Psoas muscle (tissue), 8 donors: ENCODE results near the gene EIF4B. TPM values are rescaled to one million over a fixed set of nuclear protein-coding genes. Genes with fewer than 3 reads are reported as not detected.
A peak's percentile ranks its signal among the peaks of the same experiment; 100 is the strongest.

Source experiments
- ATAC-seq, 4 donors: fragments of 200-7000 bp; cut with Tn5 transposase; one replicate each; pipeline ENCODE4 v1.9.1; 2020; ENCODE audit warnings: moderate library complexity in 3 of 4, mild to moderate bottlenecking in 2 of 4
- DNase-seq, 2 donors: peaks; one replicate each; pipeline ENCODE4 v3.0.0-alpha.2; 2020
- H3K27ac ChIP-seq: fragments of 200-600 bp; one replicate; pipeline ENCODE4 v1.8.0; 2022
- H3K27me3 ChIP-seq, 3 donors: fragments of 200-600 bp in 1 of 3; one replicate each; pipeline versions ENCODE4 v1.6.1 to v1.8.0; 2013 to 2022; ENCODE audit warnings: low read length in 2 of 3, mild to moderate bottlenecking in 2 of 3, moderate library complexity in 1 of 3; ENCODE audit not compliant: insufficient read depth in 3 of 3
- H3K36me3 ChIP-seq, 2 donors: fragments of 200-600 bp in 1 of 2; one replicate each; pipeline versions ENCODE4 v1.6.1 to v1.8.0; 2013 to 2022; ENCODE audit warnings: low read depth in 1 of 2, mild to moderate bottlenecking in 1 of 2, moderate library complexity in 1 of 2; ENCODE audit not compliant: insufficient read depth in 1 of 2
- H3K4me1 ChIP-seq: fragments of 200-600 bp; one replicate; pipeline ENCODE4 v1.8.0; 2022
- H3K4me3 ChIP-seq: fragments of 200-600 bp; one replicate; pipeline ENCODE4 v1.8.0; 2022; ENCODE audit warnings: mild to moderate bottlenecking
- H3K9me3 ChIP-seq: fragments of 200-600 bp; one replicate; pipeline ENCODE4 v1.8.0; 2022
- CTCF ChIP-seq: fragments of 200-600 bp; IDR thresholded peaks from one replicate; pipeline ENCODE4 v1.8.0; 2022; ENCODE audit warnings: antibody characterized with exemption
- WGBS, 3 donors: extraction: QIAGEN DNeasy Blood & Tissue Kit; methylation state at CpG; one replicate each; pipeline versions ENCODE4 v1.1.6 to v1.1.7; 2013; 5-methylcytosine and 5-hydroxymethylcytosine counted together
- intact Hi-C, 2 donors: fragments of 100-400 bp; cut with DNase I; formaldehyde crosslinking; loops; one replicate each; pipeline versions ENCODE4 v1.11.0 to v1.14.2; 2022
- polyA plus RNA-seq, 3 donors: library from polyadenylated mRNA; stranded (reverse); fragments of 200-250 nt; gene quantifications; one replicate each; pipeline ENCODE4 v1.2.3, GENCODE V29; 2013
- total RNA-seq, 4 donors: library from RNA; stranded (reverse); fragmentation: NEBNext Ultra II Directional in 2 of 4; extraction: Animal tissue kit (Norgen Biotek cat#: 25700) in 2 of 4; gene quantifications; one replicate each; pipeline versions ENCODE4 v1.2.1 to v1.2.4, GENCODE V29; 2021 to 2023
- donor health status: healthy with polysubstance abuse.
- donor health status: DM: no; HTN: no; CAD: no; lungs with moderate emphysema.
- donor health status: Bipolar disorder and iron deficiency.
- donor health status: healthy.
- donor health status: DM: yes; HTN: yes; CAD: no.
- donor health status: DM: no; HTN: no; CAD: no.
- donor health status: DM: no; HTN: no; CAD: no.
- donor health status: DM: yes; HTN: yes; CAD: no.

EIF4B gene
- total and polyA plus RNA-seq, 7 donors, result 150 to 669 (median 565) TPM

DNA sequence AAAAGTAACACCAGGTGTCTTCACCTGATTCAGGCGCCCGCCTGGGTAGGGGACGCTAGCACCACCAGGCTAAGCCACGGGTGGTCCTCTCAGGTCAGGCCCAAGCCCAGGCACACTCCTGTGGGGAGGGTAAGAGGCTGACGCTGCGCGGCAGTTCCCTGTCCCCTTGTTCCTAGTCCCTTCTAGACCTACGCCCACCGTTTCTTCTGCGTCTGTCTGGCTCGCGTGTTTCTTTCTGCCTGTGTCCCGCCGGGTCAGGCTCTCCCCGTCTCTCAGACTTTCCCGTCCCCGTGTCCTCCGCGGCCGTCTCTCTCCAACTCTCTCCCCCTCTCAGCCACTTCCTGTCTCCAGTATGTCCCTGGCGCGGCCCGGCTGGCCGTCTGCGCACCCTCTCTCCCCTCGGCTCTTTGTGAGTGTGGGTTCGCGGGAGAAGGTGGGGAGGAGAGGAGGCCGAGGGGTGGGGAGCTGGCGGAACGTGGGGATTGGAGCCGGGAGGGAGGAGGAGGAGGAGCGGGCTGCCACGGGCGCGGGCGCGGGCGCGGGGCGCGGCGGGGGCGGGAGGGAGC, 40.5 kb downstream of the EIF4B start:
- H3K27ac ChIP-seq, result peak overlapping the region; percentile 98
- ATAC-seq (peak in 3 of 4 donors; percentile 14 to 25 (median 15)), DNase-seq (peak; percentile 90 to 94)
- no peaks in the 10 kb centered on the region for H3K27me3 ChIP-seq
- peaks cover 0 to 11% of the 10 kb centered on the region in 2 donors for H3K36me3 ChIP-seq
- intact Hi-C loops, result loop anchor here in 1 of 2 donors (5.0 kb wide), 1 partner anchor 39 kb away; the partner anchor contains the start of gene EIF4B
- 0 to 1% (median 0%) methylated on average over 23 to 32 of the region's 44 CpGs for WGBS, 3 donors
- no peak for TF ChIP-seq CTCF
- H3K9me3 ChIP-seq, result no peaks in the 10 kb centered on the region
- peaks cover 38% of the 10 kb centered on the region for H3K4me1 ChIP-seq
- H3K4me3 ChIP-seq, result peak overlapping the region; percentile 84

GRCh38 chr12:53047221-53048032, 41.2 kb downstream of the EIF4B start:
- peak; percentile 48 for TF ChIP-seq CTCF
- Histone ChIP-seq H3K27ac (peak overlapping the region; percentile 98), H3K4me1 (peaks cover 45% of the 10 kb centered on the region), H3K4me3 (peak overlapping the region; percentile 86), H3K27me3 (no peaks in the 10 kb centered on the region), H3K36me3 (peaks cover 0 to 4% of the 10 kb centered on the region in 2 donors), H3K9me3 (no peaks in the 10 kb centered on the region)
- intact Hi-C loops, result loop anchor here in 1 of 2 donors (5.0 kb wide), 1 partner anchor 40 kb away; the partner anchor contains the start of gene EIF4B
- peak; percentile 19 to 46 (median 28) for ATAC-seq
- WGBS, 3 donors, result 0 to 1% (median 0%) methylated on average over 12 to 66 of the region's 94 CpGs
- peak; percentile 88 to 91 for DNase-seq

GRCh38 chr12:53048033-53048779, 42.0 kb downstream of the EIF4B start:
- Histone ChIP-seq H3K27me3 (no peaks in the 10 kb centered on the region), H3K27ac (peak overlapping the region; percentile 97), H3K4me1 (peaks cover 53% of the 10 kb centered on the region), H3K9me3 (no peaks in the 10 kb centered on the region), H3K4me3 (peak overlapping the region; percentile 86), H3K36me3 (no peaks in the 10 kb centered on the region)
- peak; percentile 27 for TF ChIP-seq CTCF
- intact Hi-C loops, result loop anchor here in 1 of 2 donors (5.0 kb wide), 1 partner anchor 41 kb away; the partner anchor contains the start of gene EIF4B
- peak; percentile 54 to 63 (median 58) for ATAC-seq
- peak; percentile 83 to 93 for DNase-seq
- WGBS, 3 donors, result 4 to 10% (median 7%) methylated on average over 9 to 10 of the region's 10 CpGs

DNA sequence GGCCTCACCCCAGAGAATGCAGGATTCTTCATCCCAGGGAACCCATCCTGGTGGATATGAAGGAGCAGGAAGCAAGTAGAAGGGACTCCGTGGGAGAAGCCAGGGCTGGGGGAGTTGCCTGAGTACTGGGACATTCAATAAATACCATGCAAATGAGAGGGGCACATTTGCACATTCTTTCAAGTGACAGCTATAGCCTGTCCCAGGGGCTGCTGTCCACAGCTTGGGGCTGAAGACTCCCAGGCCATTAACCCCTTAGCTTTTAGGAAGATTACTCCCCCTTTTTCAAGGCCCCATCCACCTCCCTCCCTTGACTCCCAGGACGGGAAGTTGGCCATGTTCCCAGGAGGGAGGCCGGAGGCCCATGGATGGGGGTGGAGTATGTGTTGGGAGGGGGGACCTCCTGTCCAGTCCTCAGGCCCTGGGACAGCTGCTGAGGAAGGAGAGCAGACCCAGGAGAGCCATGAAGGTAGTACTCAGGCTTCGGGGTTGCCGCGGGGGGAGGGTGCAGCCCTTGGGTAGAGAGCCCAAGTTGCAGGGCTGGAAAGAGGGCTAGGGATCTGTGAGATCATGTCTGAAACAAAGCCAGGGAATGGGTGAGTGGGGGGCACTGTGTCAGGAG, 42.6 kb downstream of the EIF4B start:
- peaks cover 60% of the 10 kb centered on the region for H3K4me1 ChIP-seq
- ATAC-seq, result no peak

More for the DNA sequence above, 42.6 kb downstream of the EIF4B start:
- intact Hi-C loops, result loop anchor here in 1 of 2 donors (5.0 kb wide), 1 partner anchor 42 kb away; the partner anchor contains the start of gene EIF4B
- 9 to 11% (median 10%) methylated on average over 6 of the region's 6 CpGs for WGBS, 3 donors
- DNase-seq, result peak; percentile 81 to 87
- TF ChIP-seq CTCF, result no peak
- Histone ChIP-seq H3K27ac (peak overlapping the region; percentile 97), H3K9me3 (no peaks in the 10 kb centered on the region), H3K27me3 (no peaks in the 10 kb centered on the region), H3K36me3 (peaks cover 0 to 3% of the 10 kb centered on the region in 2 donors), H3K4me3 (peak overlapping the region; percentile 86)
